Bronchial epithelial cell (primary cell): ENCODE measurements around the gene DMBX1. TPM values are rescaled to one million over a fixed set of nuclear protein-coding genes. Genes with fewer than 3 reads are reported as not detected.

Experiments
- DNase-seq: peaks from one replicate; pipeline ENCODE4 v3.0.0-alpha.2; 2010; ENCODE audit warnings: low read depth
- FAIRE-seq: peaks from 2 replicates; lab custom pipeline; 2011; peaks lifted over from hg19 to GRCh38; lab: Jason Lieb, UNC
- H3K27me3 ChIP-seq: 2 replicates; pipeline ENCODE4 v1.5.1; 2011; ENCODE audit warnings: low read length; ENCODE audit not compliant: control insufficient read depth, insufficient read depth
- H3K36me3 ChIP-seq: 2 replicates; pipeline ENCODE4 v1.5.1; 2011; ENCODE audit warnings: low read length; ENCODE audit not compliant: control insufficient read depth, insufficient read depth
- H3K4me3 ChIP-seq: 2 replicates; pipeline ENCODE4 v1.5.1; 2011; ENCODE audit warnings: mild to moderate bottlenecking, low read depth, low read length, control low read depth
- total RNA-seq: library from RNA; depleted of rRNA; stranded (reverse); fragments of >200 nt; gene quantifications from 2 replicates; pipeline ENCODE4 v1.2.1, GENCODE V29; 2014
- TF ChIP-seq, protein P1 (sequence below): IDR thresholded peaks from 2 replicates; pipeline ENCODE4 v1.5.1; 2011; ENCODE audit warnings: mild to moderate bottlenecking, moderate library complexity, low read length, control low read depth, inconsistent platforms; ENCODE audit not compliant: insufficient read depth, severe bottlenecking

DMBX1 gene
- total RNA-seq, 1 donor from 2014 or later, result not detected

DNA sequence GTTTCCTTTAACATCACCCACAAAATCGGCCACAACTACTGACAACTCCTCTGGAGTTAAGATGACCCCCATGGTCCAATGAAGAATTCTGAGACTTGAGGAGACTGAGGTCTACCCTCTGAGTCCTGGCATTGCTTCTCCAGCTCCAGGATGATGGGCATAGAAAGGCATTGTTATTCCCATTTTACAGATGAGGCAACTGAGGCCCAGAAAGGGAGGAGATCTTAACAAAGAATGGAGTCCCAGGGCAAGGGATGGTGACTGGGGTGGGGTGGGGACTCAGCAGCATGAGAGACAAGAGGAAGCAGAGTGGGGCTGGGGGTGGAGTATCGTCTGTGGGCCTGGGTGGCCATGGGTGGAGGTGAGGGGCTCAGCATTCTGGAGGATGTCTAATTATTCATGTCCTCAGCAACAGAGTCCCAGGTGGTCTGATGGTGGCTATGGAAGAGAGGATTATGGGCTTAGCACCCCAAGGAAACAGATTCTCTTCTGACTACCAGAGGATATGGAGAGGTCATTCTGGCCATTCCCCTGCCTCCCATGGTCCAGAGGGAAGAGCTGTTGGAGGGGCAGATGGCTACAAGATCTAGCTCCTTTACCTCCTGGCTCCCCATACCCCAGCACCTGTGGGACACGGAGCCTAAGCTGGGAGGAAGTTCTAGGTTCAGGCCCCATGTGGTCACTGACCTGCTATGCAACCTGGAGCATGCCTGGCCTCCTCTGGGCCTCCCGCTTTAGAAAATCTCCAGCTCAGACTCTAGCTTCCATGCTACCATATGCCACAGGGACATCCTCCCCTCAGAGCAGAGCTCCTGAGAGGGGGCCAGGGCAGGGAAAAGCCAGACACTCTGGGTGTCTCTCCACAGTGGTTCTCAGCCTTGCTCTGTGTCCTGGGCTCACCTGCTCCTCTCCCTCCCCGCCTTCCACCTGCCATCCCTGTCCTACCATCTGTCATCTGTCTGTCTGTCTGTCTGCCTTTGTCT lies 37.4 kb upstream of the DMBX1 start:
- H3K4me3 ChIP-seq, result no peak overlapping the region
- peaks cover 19% of the 10 kb centered on the region for H3K27me3 ChIP-seq
- no peak for DNase-seq
- FAIRE-seq, result peak; percentile 43
- no peaks in the 10 kb centered on the region for H3K36me3 ChIP-seq
- TF ChIP-seq, protein P1, sequence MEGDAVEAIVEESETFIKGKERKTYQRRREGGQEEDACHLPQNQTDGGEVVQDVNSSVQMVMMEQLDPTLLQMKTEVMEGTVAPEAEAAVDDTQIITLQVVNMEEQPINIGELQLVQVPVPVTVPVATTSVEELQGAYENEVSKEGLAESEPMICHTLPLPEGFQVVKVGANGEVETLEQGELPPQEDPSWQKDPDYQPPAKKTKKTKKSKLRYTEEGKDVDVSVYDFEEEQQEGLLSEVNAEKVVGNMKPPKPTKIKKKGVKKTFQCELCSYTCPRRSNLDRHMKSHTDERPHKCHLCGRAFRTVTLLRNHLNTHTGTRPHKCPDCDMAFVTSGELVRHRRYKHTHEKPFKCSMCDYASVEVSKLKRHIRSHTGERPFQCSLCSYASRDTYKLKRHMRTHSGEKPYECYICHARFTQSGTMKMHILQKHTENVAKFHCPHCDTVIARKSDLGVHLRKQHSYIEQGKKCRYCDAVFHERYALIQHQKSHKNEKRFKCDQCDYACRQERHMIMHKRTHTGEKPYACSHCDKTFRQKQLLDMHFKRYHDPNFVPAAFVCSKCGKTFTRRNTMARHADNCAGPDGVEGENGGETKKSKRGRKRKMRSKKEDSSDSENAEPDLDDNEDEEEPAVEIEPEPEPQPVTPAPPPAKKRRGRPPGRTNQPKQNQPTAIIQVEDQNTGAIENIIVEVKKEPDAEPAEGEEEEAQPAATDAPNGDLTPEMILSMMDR, result no peak

- no peak for FAIRE-seq
- H3K27me3 ChIP-seq, result peaks cover 13% of the 10 kb centered on the region
Observed at GRCh38 chr1:46452931-46453325, 36.7 kb upstream of the DMBX1 start.

DNA sequence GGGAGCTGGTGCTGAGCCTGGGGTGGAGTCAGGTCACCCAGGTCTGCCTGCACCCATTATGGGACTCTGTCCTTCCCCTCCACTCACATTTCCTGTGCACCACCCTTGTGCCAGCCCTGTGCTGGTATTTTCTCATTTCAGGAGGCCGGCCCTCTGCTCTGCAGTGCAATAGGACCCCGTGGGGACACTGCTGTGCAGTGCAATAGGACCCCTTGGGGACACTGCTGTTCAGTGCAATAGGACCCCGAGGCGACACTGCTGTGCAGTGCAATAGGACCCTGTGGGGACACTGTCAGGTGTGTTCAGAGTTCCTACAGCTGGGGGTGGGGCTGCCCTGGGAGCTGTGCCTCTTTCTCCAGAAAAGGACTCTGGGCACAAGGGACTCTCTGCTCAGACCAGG lies 36.2 kb upstream of the DMBX1 start:
- Histone ChIP-seq H3K27me3 (peaks cover 12% of the 10 kb centered on the region), H3K36me3 (no peaks in the 10 kb centered on the region), H3K4me3 (no peak overlapping the region)
- TF ChIP-seq, protein P1, result no peak
- FAIRE-seq, result no peak
- no peak for DNase-seq

More at GRCh38 chr1:46452931-46453325, 36.7 kb upstream of the DMBX1 start:
- no peak for DNase-seq
- Histone ChIP-seq H3K4me3 (no peak overlapping the region), H3K36me3 (no peaks in the 10 kb centered on the region)
- TF ChIP-seq, protein P1, result no peak

DNA sequence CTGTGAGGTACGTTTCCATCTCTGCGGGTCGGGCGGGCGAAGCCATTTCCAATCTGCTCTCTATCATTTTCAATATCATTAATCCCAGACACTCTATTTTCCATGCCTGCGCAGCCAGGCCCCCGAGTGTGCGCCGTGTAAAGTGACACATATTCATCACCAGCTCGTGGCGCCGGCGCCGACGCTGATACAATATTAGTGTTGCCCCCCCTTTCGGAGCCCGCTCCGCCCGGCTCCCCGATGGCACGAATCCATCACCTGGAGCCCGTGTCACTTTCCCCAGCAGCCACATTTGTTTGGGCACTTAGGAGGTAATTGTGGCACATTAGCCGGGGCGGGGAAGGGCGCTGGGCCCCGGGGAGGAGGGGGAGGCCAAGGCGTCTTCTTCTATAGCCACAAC lies 33.7 kb upstream of the DMBX1 start:
- Histone ChIP-seq H3K36me3 (no peaks in the 10 kb centered on the region), H3K4me3 (no peak overlapping the region), H3K27me3 (peaks cover 11% of the 10 kb centered on the region)
- no peak for FAIRE-seq
- no peak for DNase-seq
- TF ChIP-seq, protein P1, result no peak

DNA sequence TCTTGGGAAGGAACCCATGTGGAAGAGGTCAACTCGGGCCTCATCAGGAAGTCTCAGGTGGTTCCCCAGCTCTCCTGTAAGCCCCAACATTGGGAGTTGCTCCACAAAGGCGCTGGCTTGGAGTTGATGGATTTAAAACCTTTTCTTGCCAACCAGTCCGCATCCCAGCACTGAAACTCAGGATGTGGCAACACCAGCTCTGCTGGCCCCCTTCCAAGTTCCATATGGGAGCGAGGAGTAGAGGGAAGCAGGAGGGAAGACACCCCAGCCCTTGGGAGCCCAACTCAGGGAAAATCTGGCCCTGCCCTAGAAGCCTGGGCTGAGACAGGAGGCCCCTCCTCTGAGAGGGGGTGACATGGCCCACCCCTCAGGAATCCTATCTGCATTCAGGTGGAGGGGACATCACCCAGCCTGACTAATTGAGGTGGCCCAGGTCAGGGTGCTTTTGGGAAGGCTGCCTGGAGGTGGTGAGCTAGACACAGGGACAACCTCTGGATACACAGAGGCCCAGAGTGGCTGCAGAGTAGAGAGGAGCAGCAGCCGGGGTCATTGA lies 33.1 kb upstream of the DMBX1 start:
- no peak for DNase-seq

More for the DNA sequence above, 33.1 kb upstream of the DMBX1 start:
- TF ChIP-seq, protein P1, result no peak
- Histone ChIP-seq H3K4me3 (no peak overlapping the region), H3K27me3 (peaks cover 9% of the 10 kb centered on the region), H3K36me3 (no peaks in the 10 kb centered on the region)
- FAIRE-seq, result no peak
